Endometrial microvascular endothelial cells (primary cell): ENCODE results near the gene TRUB2. TPM values are rescaled to one million over a fixed set of nuclear protein-coding genes. Genes with fewer than 3 reads are reported as not detected.

Source experiments
- in situ Hi-C: cut with HindIII; loops from 2 replicates; pipeline ENCODE4 v1.10.0; 2017; ENCODE audit warnings: low sequenced_read_pairs, low pct_unique_long_range_greater_than_20kb; ENCODE audit errors: inconsistent ontology term
- total RNA-seq: library from RNA; depleted of rRNA; stranded (reverse); fragments of >200 nt; gene quantifications from one replicate; pipeline ENCODE4 v1.2.3, GENCODE V29; 2015; ENCODE audit errors: inconsistent ontology term

TRUB2 gene
- total RNA-seq, 1 donor from 2014 or later: 20.8 TPM

DNA sequence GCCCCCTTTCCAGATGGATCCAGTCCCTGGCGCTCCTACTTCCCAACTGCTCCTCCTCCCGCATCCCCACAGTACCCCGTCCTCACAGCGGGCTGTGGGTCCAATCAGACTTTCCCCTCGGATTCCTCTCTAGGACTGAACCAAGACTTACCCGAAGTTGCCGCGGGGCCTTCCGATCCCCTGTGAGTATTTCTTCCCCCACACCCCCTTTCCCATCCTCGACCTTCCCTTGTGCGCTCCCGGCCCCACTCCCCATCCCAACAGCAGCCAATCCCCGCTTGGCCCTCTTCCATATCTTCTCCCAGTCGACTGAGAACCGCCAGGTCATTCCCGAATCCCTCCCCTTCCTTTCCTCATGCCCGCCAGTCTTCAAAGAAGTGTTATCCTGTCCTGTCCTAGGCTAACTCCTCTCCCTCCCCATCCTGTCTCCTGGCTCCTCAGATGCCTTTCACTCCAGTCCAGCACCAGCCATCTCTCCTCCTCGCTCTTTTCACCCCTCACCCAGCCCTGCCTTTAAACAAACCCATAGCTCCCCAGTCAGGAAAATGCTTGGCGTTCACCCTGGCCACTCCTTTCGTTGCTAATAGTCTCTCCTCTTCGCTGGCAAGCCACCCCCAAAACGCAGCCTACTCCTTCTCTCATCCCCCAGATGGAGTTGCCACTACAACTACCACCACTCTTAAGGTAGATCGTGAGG, 45.5 kb downstream of the TRUB2 start:
- in situ Hi-C loops: no loop called here

DNA sequence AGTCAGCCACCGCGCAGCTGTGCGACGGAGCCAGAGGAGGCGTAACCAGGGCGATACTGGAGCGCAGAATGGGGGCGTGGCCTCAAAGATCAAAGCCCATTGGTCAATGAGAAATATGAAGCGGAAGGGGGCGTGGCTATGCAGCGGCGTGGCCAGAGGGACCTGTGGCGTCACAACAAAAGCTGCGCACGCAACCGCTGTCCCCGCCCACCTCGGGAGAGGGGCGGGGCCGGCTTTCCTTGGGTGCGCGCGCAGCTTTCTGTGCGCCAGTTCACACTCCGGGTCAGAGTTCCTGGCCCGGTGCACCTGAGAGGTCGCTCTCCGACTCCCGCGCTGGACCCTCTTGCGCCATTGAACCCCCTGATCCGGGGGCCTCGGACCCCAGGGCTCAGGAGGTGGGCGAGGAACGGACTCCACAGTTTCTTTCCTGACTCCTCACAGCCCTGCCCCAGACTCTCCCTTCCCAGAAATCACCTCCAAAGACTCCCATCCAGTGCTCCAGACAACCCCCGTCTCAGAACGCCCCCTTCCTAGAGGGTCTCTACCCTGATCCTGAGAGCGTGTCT, 46.2 kb downstream of the TRUB2 start, which contains the start of gene SWI5:
TSS of gene SWI5 (plus strand) at position 269 of the 566 bp plus-strand sequence.
- in situ Hi-C loops: no loop called here

DNA sequence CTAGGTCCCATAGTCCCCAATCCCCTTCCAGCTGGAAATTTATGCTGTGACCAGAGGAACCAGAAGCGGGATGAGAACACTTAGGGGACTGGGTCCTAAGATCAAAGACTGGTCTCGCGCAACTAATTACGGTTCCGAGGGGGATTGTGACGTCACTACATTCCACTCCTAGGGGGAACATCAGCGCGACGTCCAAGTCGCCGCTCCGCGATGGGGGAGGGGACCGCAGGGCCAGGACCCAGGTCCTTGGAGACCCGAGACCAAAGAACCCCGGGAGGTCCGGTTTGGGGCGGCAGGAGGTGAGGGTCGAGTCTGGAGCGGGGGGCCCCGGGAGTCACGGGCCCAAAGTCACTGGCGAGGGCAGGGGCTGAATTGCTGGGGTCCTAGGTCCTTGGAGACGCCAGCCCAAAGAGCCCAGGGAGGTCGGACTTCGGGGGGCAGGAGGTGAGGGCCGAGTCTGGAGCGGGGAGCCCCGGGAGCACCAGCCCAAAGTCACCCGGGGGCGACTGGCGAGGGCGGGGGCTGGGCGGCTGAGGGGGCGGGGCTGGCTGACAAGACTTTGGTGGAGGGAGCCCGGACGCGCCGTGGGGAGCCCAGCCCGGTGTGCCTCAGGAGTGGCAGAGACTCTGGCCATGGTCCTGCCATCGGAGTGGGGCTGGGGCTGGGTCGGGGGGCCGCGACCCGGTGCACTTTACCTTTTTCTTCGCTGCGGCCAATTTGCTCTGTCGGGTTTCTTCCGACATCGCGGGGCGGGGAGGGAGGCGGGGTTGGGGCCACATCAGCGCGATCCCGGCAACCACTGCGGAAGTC, 46.8 kb downstream of the TRUB2 start, which contains the start of gene GOLGA2:
TSS of gene GOLGA2 (minus strand) at position 810 of the 810 bp plus-strand sequence. CDS start at position 779, 31 bp downstream.
- in situ Hi-C loops: no loop called here

GRCh38 chr9:128274245-128274644, 48.0 kb downstream of the TRUB2 start:
- in situ Hi-C loops: no loop called here

GRCh38 chr9:128271512-128271911, 50.7 kb downstream of the TRUB2 start:
- in situ Hi-C loops: no loop called here

- in situ Hi-C loops: no loop called here
Measured at GRCh38 chr9:128271112-128271511, 51.1 kb downstream of the TRUB2 start.

DNA sequence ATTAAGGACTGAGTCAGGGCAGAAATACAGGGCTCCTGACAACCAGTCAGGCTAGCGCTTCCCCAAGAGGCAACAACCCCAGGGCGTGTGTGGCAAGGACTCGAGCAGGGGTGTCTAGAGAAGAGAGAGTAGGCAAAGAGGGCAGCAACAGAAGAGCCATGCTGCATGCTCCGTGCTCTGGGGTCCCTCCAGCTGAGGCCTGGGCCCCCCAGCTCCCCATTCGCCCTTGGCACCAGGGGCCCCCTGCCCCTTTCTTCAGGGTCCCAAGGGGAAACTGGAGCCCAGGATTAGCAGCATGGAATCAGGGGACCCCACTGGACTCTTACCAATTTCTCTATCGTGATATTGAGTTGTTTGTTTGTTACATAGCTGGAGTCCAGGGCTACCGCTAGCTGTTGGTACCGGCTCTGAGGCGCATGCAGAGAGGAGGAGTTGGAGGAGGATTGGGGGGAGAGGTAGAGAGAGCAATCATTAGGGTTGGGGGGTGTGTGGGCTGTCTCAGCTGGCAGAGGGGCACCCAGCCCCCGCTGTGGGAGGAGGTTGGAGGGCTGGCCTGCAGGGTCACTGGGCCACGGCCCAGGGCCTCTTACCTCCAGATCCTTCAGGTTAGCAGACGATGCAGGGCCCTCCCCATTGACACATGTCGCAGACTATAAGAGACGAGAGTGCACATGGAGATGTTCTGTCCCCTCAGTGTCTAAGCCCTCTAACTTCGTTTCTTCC, 55.2 kb downstream of the TRUB2 start:
- in situ Hi-C loops: no loop called here

DNA sequence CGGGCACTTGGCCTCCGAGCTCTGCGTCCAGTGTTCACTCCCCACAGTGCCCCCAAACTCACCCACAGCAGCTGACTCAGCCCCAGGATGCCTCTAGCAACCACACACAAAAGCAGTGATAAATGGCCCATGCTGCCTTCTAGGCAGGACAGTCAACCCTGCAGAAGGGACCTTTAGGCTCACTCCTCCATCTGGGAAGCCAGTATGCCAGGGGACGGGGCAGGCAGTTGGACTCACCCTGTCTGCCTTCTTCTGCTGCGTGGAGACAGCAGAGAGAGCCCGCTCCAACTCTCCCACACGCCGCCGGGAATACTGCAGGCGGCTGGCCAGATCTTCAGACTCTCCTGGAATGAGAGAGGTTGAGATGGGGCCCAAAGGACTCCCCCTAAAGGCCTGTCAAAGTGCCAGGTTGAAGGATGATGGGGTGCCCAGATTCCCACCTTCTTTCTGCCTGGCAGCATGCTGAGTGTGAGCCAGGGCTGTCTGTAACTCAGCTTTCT, 56.8 kb downstream of the TRUB2 start:
- in situ Hi-C loops: no loop called here

GRCh38 chr9:128262687-128263086, 59.6 kb downstream of the TRUB2 start:
- in situ Hi-C loops: no loop called here

GRCh38 chr9:128260340-128260739, 61.9 kb downstream of the TRUB2 start:
- in situ Hi-C loops: no loop called here

GRCh38 chr9:128259156-128259555, 63.1 kb downstream of the TRUB2 start:
- in situ Hi-C loops: no loop called here

- in situ Hi-C loops: no loop called here
Measured at GRCh38 chr9:128258326-128258725, 63.9 kb downstream of the TRUB2 start.

GRCh38 chr9:128257907-128258306, 64.3 kb downstream of the TRUB2 start:
- in situ Hi-C loops: no loop called here

DNA sequence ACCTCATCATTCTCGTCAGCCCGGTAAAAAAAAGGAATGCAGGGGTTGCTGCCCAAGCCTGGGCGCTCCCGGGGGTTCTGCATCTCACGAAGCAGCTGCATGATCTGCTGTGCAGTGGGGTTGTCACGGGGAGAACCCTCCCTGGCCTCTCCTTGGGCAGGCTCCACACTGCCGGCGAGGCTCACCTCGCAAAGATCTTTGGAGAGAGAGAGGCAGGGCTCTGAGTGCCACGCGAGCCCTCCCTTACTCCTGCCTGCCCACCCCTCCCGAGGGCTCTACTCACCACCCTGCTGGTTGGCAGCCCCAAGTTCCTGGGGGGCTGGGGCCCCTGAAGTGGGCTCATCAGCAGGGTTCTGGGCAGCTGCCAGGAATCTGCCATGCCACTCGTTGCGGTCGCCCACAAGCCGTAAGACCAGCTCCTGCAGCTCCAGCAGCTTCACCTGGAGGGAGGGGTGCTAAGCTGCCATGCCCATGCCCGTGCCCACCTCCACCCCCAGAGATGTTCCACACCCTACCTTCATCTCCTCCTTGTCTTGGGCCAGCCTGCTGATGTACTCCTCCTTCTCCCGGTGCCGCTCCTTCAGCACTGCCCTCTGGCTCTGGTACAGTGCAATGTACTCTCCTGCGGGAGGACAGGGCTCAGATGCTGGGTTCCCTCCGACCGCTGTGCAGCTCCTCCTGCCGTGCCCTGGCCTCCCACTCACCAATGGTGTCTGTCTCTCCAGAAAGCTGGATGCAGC, 65.0 kb downstream of the TRUB2 start:
- in situ Hi-C loops: no loop called here

Other genes starting within 250 kb of the TRUB2 start
- 96.1 TPM for gene PTGES2, start 194.7 kb downstream of the TRUB2 start, total RNA-seq
- not detected for gene LCN2, start 173.0 kb downstream of the TRUB2 start, total RNA-seq
- 151 TPM for gene BBLN, start 162.2 kb downstream of the TRUB2 start, total RNA-seq
- 47.3 TPM for gene CIZ1, start 130.9 kb downstream of the TRUB2 start, total RNA-seq
- not detected for gene DNM1, start 119.1 kb downstream of the TRUB2 start, total RNA-seq
- gene GOLGA2, start 46.4 kb downstream of the TRUB2 start, total RNA-seq: 60.6 TPM
- 8.1 TPM for gene SWI5, start 46.2 kb downstream of the TRUB2 start, total RNA-seq
- 50.6 TPM for gene COQ4, start 392 bp upstream of the TRUB2 start, total RNA-seq
- gene SLC27A4, start 18.1 kb upstream of the TRUB2 start, total RNA-seq: 46.2 TPM
- 75.4 TPM for gene URM1, start 48.9 kb upstream of the TRUB2 start, total RNA-seq
- 25.7 TPM for gene CERCAM, start 98.4 kb upstream of the TRUB2 start, total RNA-seq
- 29.0 TPM for gene ODF2, start 133.6 kb upstream of the TRUB2 start, total RNA-seq
- gene GLE1, start 182.3 kb upstream of the TRUB2 start, total RNA-seq: 25.0 TPM
- gene SPTAN1, start 230.1 kb upstream of the TRUB2 start, total RNA-seq: 221 TPM